HG02943 (cell line): ENCODE results near the gene IGFALS.

Experiments
- ATAC-seq: cut with Tn5 transposase; IDR thresholded peaks from one replicate; pipeline ENCODE4 v1.9.1; 2021; ENCODE audit warnings: mild to moderate bottlenecking, low read depth, moderate library complexity; ENCODE audit not compliant: unreplicated experiment

IGFALS gene

GRCh38 chr16:1778200-1779179 is 15.0 kb downstream of the IGFALS start:
- no peak for ATAC-seq

- ATAC-seq = no peak
Measured at GRCh38 chr16:1777375-1778199, 15.9 kb downstream of the IGFALS start.

- ATAC-seq = no peak
Measured at GRCh38 chr16:1776991-1777374, 16.5 kb downstream of the IGFALS start.

- no peak for ATAC-seq
Measured at GRCh38 chr16:1776672-1776955, 16.9 kb downstream of the IGFALS start.

GRCh38 chr16:1775846-1776671 is 17.4 kb downstream of the IGFALS start:
- ATAC-seq = no peak

GRCh38 chr16:1775006-1775845 is 18.3 kb downstream of the IGFALS start:
- no peak for ATAC-seq

GRCh38 chr16:1774448-1774780 is 19.1 kb downstream of the IGFALS start:
- no peak for ATAC-seq

GRCh38 chr16:1773703-1774447 is 19.6 kb downstream of the IGFALS start:
- ATAC-seq = no peak

- peak; percentile 49 for ATAC-seq
Measured at GRCh38 chr16:1772908-1773702, 20.4 kb downstream of the IGFALS start, which contains the start of gene MRPS34. TSS of gene MRPS34 (minus strand) at chr16:1773134. CDS start at chr16:1773119, 15 bp downstream.

- no peak for ATAC-seq
Measured at GRCh38 chr16:1772362-1772907, 21.1 kb downstream of the IGFALS start, which contains the start of gene EME2. TSS of gene EME2 (plus strand) at chr16:1772810. CDS start at chr16:1773228, 418 bp downstream.

GRCh38 chr16:1771864-1772361 is 21.6 kb downstream of the IGFALS start:
- no peak for ATAC-seq

- no peak for ATAC-seq
Measured at GRCh38 chr16:1771188-1771863, 22.2 kb downstream of the IGFALS start, which contains the start of gene NME3. TSS of gene NME3 (minus strand) at chr16:1771543. CDS start at chr16:1771534, 9 bp downstream.

GRCh38 chr16:1770328-1771187 is 22.9 kb downstream of the IGFALS start:
- no peak for ATAC-seq

GRCh38 chr16:1769402-1770300 is 23.9 kb downstream of the IGFALS start:
- no peak for ATAC-seq

GRCh38 chr16:1768767-1769401 is 24.6 kb downstream of the IGFALS start:
- no peak for ATAC-seq
